Stimulated activated CD8-positive, alpha-beta memory T cell treated with anti-CD3 and anti-CD28 coated beads, Interleukin-7, amount 100 ng/mL, for 24 hours (primary cell): ENCODE measurements around the gene PPP1R27.

Experiments
- DNase-seq: peaks from one replicate; pipeline ENCODE4 v3.0.0-alpha.2; 2020; ENCODE audit warnings: low read depth

Gene PPP1R27

GRCh38 chr17:81804559-81805399, 30.1 kb downstream of the PPP1R27 start:
- DNase-seq = no peak

- no peak for DNase-seq
Measured at GRCh38 chr17:81803728-81804558, 30.9 kb downstream of the PPP1R27 start, which contains the start of gene GCGR. GCGR (plus strand) TSS chr17:81804150; CDS start chr17:81809019, 4,869 bp downstream.

DNA sequence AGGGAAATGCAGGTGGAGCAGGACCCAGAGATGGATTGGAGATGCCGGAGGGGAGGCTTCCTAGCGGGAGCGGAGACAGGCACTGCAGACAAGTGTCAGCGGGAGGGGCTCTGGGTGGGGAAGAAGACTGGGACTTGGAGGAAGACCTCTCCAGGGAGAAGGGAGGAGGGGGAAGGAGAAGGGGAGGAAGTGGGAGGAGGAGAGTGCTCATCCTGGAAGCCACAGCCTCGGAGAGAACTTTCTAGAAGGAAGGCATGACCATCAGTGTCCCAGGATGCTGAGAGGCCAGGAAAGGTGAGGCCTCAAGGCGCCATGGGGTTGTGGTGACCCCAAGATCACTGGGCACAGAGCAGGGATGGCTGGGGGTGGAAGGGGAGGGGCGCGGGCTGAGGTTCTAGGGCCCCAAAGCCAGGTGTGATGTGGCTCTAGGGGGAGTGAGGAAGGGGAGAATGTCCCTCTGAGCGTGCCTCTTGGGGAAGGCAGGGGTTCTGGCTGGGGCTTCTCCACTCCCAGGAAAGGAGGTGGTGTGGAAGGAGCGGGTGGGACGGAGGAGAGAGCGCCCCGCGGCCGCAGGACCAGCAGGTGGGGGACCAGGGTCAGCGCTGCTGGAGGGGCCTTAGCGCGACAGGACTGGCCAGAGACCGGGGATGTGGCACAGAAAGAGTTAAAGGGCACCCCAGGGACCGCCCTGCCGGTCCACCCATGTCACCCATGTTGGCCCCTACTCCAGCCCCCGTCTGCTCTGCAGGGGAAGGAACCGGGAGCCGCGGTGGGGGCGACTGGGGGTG, 31.8 kb downstream of the PPP1R27 start:
- no peak for DNase-seq

GRCh38 chr17:81802048-81802758, 32.6 kb downstream of the PPP1R27 start:
- no peak for DNase-seq

DNA sequence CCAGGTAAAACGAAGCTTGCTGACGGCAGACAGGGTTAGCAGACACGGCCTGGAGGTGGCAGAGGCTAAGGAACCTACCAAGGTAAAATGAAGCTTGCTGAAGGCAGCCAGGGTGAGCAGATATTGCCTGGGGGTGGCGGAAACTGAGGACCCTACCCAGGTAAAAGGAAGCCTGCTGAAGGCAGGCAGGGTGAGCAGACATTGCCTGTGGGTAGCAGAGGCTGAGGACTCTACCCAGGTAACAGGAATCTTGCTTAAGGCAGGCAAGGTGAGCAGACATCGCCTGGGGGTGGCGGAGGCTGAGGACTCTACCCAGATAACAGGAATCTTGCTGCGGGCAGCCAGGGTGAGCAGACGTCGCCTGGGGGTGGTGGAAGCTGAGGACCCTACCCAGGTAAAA, 33.5 kb downstream of the PPP1R27 start:
- DNase-seq = no peak

DNA sequence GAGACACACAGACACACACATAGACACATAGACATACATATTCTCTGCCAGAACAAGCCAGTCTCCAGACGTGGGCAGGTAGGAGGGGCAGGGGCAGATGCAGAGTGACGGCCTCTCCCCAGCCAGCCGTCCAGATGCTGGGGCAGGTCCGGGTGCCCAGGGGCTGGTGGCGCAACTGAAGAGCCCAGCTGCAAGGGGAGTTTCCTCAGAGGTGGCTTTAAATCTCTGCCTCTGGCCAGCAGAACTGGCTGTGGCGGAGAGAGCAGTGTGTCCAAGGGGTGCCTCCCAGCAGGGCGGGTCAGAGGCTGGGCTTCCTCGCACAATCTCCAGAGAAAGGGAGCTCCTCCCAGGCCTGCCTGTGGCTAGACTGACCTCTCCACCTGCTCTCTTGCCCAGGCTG, 40.3 kb downstream of the PPP1R27 start:
- no peak for DNase-seq

GRCh38 chr17:81794074-81794476, 40.8 kb downstream of the PPP1R27 start:
- DNase-seq = no peak

DNA sequence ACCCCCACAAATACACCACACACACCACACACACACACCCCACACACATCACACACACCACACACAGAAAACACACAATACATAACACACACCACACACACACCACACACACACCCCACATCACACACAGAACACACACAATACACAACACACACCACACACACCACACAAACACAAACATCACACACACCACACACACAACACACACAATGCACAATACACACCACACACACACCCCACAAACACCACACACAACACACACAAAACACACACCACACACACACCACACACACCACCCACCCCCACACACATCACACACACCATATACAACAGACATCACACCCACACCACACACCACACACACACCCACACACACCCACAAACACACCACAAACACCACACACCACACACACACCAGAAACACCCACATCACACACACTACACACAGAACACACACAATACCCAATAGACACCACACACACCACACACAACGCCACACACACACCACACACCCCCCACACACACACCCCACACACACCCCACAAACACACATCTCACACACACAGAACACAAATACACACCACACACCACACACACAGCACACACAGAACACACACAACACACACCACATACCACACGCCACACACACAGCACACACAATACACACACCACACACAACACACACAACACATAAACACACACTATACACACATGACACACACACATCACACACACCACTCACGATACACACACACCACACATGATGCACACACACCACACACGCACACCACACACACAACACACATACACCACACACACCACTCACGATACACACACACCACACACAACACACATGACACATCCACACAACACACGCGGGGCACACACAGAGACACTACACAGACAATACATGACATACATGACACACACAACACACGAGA, 41.9 kb downstream of the PPP1R27 start:
- DNase-seq = no peak
